Activated T-cell treated with anti-CD3 and anti-CD28 coated beads for 24 hours (primary cell): ENCODE measurements around the gene NAA16.
"Not testable (repeated sequence)": the region's sequence is repeated elsewhere in the genome, so short reads cannot be mapped to it uniquely, and the experiment has no call there.

ENCODE experiments used
- DNase-seq: peaks from one replicate; pipeline ENCODE4 v3.0.0-alpha.2; 2020; ENCODE audit warnings: low read depth

Gene NAA16

DNA sequence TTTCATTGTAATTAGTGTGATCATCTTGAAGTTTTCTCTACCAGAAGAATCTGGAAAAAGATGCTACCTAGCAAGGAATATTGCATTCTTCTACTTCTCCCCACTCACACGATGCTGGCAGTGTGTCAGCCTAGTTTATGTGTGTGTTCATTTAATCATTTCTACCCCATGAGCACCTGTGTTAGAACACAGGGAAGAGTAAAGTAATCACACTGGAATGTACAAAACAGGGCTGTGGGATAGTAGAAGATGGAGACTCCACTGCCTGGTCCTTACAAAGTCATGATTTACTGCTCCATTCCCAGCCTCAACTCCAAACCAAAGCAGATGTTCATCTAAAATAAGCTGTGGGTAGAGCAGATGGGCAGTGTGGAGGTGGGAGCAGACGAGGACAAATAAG lies 98.5 kb downstream of the NAA16 start:
- no peak for DNase-seq

- DNase-seq: no peak
Observed at GRCh38 chr13:41411060-41411459, 100.0 kb downstream of the NAA16 start.

DNA sequence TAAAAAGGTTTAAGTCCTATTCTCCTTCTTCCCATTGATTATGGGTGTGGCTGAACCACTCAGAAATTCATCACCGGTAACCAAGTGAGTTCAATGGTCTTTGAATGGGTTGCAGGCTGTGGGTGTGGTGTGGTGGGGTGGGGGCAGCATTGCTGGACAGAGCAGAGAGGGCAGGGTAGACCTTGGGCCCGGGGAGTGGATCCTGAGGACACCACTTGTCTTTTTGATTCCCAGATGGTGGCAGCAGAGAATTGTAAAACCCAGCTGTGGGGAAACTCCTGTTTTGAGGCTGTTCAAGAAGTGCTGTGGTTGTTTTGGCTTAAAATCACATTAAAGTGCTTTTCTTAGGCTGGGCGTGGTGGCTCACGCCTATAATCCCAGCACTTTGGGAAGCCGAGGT lies 100.5 kb downstream of the NAA16 start:
- DNase-seq: no peak

- DNase-seq: no peak
Observed at GRCh38 chr13:41413872-41414271, 102.8 kb downstream of the NAA16 start.

DNA sequence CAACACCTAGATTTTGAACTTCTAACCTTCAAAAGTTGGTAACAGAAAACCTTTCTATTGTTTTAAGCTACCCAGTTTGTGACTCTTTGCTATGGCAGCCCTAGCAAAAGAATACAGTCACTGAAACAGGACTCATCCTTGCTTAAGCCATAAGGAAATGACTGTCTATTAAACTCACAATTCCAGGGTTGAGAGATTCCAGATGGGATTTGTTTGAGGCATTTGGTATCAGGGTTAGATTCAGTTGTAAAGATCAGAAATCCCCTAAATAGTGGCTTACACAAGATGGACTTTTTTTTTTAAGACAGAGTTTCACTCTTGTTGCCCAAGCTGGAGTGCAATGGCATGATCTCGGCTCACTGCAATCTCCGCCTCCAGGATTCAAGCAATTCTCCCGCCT lies 105.2 kb downstream of the NAA16 start:
- DNase-seq: no peak

- no peak for DNase-seq
Observed at GRCh38 chr13:41418027-41418426, 107.0 kb downstream of the NAA16 start.

GRCh38 chr13:41418731-41419130 lies 107.7 kb downstream of the NAA16 start:
- no peak for DNase-seq

DNA sequence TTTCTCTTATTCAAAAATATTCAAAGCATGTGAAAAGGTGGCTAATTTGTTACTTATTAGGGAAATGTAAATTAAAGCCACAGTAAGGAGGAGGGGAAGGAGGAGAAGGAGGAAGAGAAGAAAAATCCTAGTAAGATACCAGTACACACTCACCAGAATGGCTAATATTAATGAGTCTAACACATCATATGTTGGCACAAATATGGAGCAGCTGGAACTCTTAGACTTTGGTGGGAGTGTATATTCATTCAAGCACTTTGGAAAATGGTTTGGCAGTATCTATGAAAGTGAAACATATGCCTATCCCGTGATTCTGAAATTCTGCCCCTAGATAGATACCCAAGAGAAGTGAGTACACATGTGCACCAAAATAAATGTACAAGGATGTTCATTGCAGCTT lies 108.1 kb downstream of the NAA16 start:
- DNase-seq: no peak

- no peak for DNase-seq
Observed at GRCh38 chr13:41420146-41420545, 109.1 kb downstream of the NAA16 start.

GRCh38 chr13:41421330-41421729 lies 110.3 kb downstream of the NAA16 start:
- DNase-seq: not testable (repeated sequence)

DNA sequence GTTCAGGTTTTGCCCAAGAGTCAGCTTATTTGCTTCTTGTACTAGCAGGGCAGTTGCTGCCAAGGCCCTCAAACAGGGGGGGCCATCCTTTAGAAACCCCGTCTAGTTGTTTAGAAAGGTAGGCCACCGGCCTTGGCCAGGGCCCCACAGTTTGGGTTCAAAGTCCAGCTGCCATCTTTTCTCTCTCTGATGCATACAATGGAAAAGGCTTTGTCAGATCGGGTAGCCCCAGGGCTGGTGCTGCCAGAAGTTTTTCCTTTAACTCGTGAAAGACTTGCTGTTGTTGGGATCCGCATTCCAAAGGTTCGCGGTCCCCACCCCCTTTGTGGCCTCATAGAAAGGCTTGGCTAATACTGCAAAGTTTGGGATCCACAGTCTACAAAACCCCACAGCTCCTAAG lies 110.9 kb downstream of the NAA16 start:
- not testable (repeated sequence) for DNase-seq

GRCh38 chr13:41423259-41423658 lies 112.2 kb downstream of the NAA16 start:
- DNase-seq: not testable (repeated sequence)

DNA sequence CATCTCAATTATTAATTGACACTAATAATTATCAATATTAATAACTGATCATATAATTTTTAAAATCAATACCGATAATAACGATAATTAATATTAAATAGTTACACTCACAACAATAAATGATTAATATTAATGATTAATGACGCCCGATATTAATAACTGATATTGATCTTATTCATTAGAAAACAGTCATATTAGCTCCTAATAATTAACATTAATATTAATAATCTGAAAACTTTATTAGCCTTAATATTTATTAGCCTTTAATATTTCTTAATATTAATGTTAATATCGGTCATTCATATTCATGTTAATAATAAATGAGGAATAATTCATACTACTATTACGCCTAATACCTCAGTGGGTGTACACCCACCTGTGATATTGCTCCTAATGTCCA lies 113.6 kb downstream of the NAA16 start:
- not testable (repeated sequence) for DNase-seq

- DNase-seq: no peak
Observed at GRCh38 chr13:41426047-41426446, 115.0 kb downstream of the NAA16 start.
